ENCODE measurements around the gene VEZT.

DNA sequence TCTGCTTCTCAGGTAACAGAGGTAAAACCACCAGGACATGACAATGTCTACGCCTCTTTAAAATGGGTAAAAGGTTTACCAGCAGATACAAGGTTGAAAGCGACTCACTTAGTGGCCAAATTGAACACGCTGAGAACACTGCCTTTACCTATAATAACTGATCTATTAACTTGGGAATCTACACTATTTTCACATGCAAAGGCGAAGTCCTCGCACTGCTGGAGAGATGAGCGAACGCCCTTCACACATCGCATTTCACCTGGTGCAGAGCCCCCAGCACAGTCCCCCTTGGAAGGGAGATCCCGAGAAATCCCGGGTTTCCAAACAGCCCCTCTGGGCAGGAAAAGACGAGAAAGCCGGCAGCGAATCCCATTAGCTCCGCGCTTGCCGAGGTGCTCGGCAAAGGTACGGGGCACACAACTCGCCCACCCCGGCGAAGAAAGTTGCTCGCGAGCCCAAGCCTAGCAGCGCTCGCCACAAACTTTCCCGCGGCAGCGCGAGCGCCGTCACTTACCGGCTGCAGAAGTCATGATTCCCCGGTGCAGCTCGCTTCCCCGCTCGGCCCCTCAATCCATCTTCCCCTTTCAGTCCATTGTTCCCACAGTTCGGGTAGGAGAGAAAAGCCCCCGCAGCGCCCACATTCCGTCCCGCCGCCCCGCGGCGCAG, 763 bp upstream of the VEZT start:
- no peak for TF ChIP-seq EZH2 (IDR thresholded peaks at IDR 0.05; ENCODE audit: borderline replicate concordance, low read depth, low read length, poor library complexity, severe bottlenecking)
- TF ChIP-seq CTCF (conservative IDR thresholded peaks at IDR 0.05; ENCODE audit: low read depth, low read length) = no peak

All from A673 (cell line).